Liver (tissue), 9 donors: ENCODE results near the gene GRID1. TPM values are rescaled to one million over a fixed set of nuclear protein-coding genes. Genes with fewer than 3 reads are reported as not detected.

Experiments used
- DNase-seq: peaks from one replicate; pipeline ENCODE4 v3.0.0-alpha.2; 2017; ENCODE audit warnings: low spot score
- H3K27ac ChIP-seq, 2 donors: one replicate each; pipeline ENCODE4 v1.7.0; 2013; ENCODE audit warnings: inconsistent platforms in 2 of 2, low read length in 2 of 2, control low read depth in 1 of 2, low read depth in 1 of 2, mild to moderate bottlenecking in 1 of 2
- H3K27me3 ChIP-seq, 4 donors: one replicate each; pipeline versions ENCODE4 v1.6.1 to v1.7.0; 2013; ENCODE audit warnings: low read length in 3 of 4, inconsistent platforms in 1 of 4, mild to moderate bottlenecking in 1 of 4, moderate library complexity in 1 of 4; ENCODE audit not compliant: control insufficient read depth in 4 of 4, insufficient read depth in 4 of 4
- H3K36me3 ChIP-seq, 4 donors: one replicate each; pipeline versions ENCODE4 v1.6.1 to v1.7.0; 2013; ENCODE audit warnings: low read length in 3 of 4, mild to moderate bottlenecking in 3 of 4, low read depth in 1 of 4, moderate library complexity in 1 of 4; ENCODE audit not compliant: control insufficient read depth in 4 of 4, insufficient read depth in 3 of 4
- H3K4me1 ChIP-seq, 4 donors: one replicate each; pipeline versions ENCODE4 v1.6.1 to v1.7.0; 2013; ENCODE audit warnings: low read length in 3 of 4, mild to moderate bottlenecking in 3 of 4, moderate library complexity in 1 of 4; ENCODE audit not compliant: control insufficient read depth in 4 of 4, insufficient read depth in 4 of 4
- H3K4me3 ChIP-seq, 3 donors: one replicate each; pipeline versions ENCODE4 v1.6.1 to v1.7.0; 2013; ENCODE audit warnings: low read length in 3 of 3, control low read depth in 1 of 3, low read depth in 1 of 3, mild to moderate bottlenecking in 1 of 3
- H3K9ac ChIP-seq, 2 donors: one replicate each; pipeline ENCODE4 v1.7.0; 2013; ENCODE audit warnings: low read length in 2 of 2, mild to moderate bottlenecking in 2 of 2, moderate library complexity in 2 of 2, control low read depth in 1 of 2, low read depth in 1 of 2
- H3K9me3 ChIP-seq, 4 donors: one replicate each; pipeline versions ENCODE4 v1.6.1 to v1.7.0; 2013; ENCODE audit warnings: low read length in 3 of 4; ENCODE audit not compliant: control insufficient read depth in 4 of 4
- EGR1 ChIP-seq, 2 donors: IDR thresholded peaks; 2 replicates each; pipeline ENCODE4 v1.6.1; 2016 to 2018; ENCODE audit warnings: antibody characterized with exemption in 2 of 2, low read depth in 2 of 2
- FOXA1 ChIP-seq: IDR thresholded peaks from 2 replicates; pipeline ENCODE4 v1.6.1; 2016; ENCODE audit warnings: antibody characterized with exemption
- FOXA2 ChIP-seq: IDR thresholded peaks from 2 replicates; pipeline ENCODE4 v1.6.1; 2016; ENCODE audit warnings: antibody characterized with exemption
- GABPA ChIP-seq, 2 donors: IDR thresholded peaks in 1 of 2; conservative IDR thresholded peaks in 1 of 2; 2 replicates each; pipeline ENCODE4 v1.6.1; 2016; ENCODE audit warnings: antibody characterized with exemption in 2 of 2, mild to moderate bottlenecking in 1 of 2, moderate library complexity in 1 of 2
- HNF4G ChIP-seq: IDR thresholded peaks from 2 replicates; pipeline ENCODE4 v1.6.1; 2016; ENCODE audit warnings: antibody characterized with exemption
- RAD21 ChIP-seq, 2 donors: IDR thresholded peaks; 2 replicates each; pipeline ENCODE4 v1.6.1; 2016; ENCODE audit warnings: antibody characterized with exemption in 2 of 2, mild to moderate bottlenecking in 2 of 2
- RXRA ChIP-seq, 2 donors: IDR thresholded peaks; 2 replicates each; pipeline ENCODE4 v1.6.1; 2017 to 2018; ENCODE audit warnings: antibody characterized with exemption in 2 of 2, mild to moderate bottlenecking in 1 of 2
- SP1 ChIP-seq: IDR thresholded peaks from 2 replicates; pipeline ENCODE4 v1.6.1; 2018; ENCODE audit warnings: antibody characterized with exemption, mild to moderate bottlenecking
- TAF1 ChIP-seq: conservative IDR thresholded peaks from 2 replicates; pipeline ENCODE4 v1.6.1; 2016; ENCODE audit warnings: antibody characterized with exemption, mild to moderate bottlenecking
- WGBS: extraction: QIAGEN DNeasy Blood & Tissue Kit; methylation state at CpG from one replicate; pipeline ENCODE4 v1.1.7; 2013; 5-methylcytosine and 5-hydroxymethylcytosine counted together
- polyA plus RNA-seq, 2 donors: library from polyadenylated mRNA; stranded (reverse) in 1 of 2; unstranded in 1 of 2; fragments of 200-250 nt in 1 of 2; fragments of >200 nt in 1 of 2; fragmentation: Nextera tagmentation in 1 of 2; extraction: Ambion mirVana in 1 of 2; gene quantifications; one replicate each; pipeline versions ENCODE4 v1.2.1 to v1.2.3, GENCODE V29; 2013 to 2015
- total RNA-seq, 2 donors: library from RNA; depleted of rRNA; stranded (reverse); fragments of >200 nt; gene quantifications; one replicate each; pipeline ENCODE4 v1.2.3, GENCODE V29; 2014
- TF ChIP-seq, protein P1 (sequence below): fragments of 150-350 bp; IDR thresholded peaks from 2 replicates; pipeline ENCODE4 v1.5.1; 2017; ENCODE audit warnings: improper control_type of control experiment, low read depth, low read length; ENCODE audit not compliant: missing input control
- TF ChIP-seq, protein P2 (sequence below): IDR thresholded peaks from 2 replicates; pipeline ENCODE4 v1.6.1; 2016; ENCODE audit warnings: antibody characterized with exemption, mild to moderate bottlenecking
- TF ChIP-seq, protein P3 (sequence below): IDR thresholded peaks from 2 replicates; pipeline ENCODE4 v1.6.1; 2016; ENCODE audit warnings: antibody characterized with exemption
- donor health status: healthy.
- donor health status: healthy.
- donor health status: healthy.
- donor health status: healthy.
- donor health status: healthy.

Gene GRID1
- total and polyA plus RNA-seq, 4 donors = 0.09 to 0.17 (median 0.14) TPM; not detected in 1

DNA sequence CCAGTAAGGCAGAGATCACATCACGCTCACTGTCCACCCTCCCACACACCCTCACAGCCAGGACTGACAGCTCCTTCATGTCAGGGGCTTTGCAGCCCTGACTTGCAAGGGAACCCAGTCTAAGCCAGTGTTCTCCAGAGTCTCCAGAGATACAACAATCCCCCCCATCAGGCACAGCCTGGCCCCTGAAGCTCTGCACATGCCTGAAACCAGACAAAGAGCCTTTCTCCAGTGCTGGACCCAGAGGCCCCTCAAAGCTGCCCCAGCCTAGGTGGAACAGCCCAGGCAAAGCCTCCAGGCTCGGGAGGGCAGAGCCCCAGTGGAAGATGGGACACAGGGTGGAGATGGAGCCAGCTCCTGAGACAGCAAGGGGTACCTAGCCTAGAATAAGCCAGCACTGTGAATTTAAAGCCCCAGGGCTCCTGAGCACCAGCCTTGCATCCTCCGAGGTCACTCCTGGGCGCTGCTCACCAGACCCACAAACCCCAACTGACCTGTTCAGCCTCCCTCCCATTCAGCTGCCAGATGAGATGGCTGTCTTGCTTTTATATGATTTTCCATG lies 50.2 kb downstream of the GRID1 start:
- H3K27ac ChIP-seq = no peak overlapping the region
- no peaks in the 10 kb centered on the region for H3K36me3 ChIP-seq
- TF ChIP-seq, protein P1, sequence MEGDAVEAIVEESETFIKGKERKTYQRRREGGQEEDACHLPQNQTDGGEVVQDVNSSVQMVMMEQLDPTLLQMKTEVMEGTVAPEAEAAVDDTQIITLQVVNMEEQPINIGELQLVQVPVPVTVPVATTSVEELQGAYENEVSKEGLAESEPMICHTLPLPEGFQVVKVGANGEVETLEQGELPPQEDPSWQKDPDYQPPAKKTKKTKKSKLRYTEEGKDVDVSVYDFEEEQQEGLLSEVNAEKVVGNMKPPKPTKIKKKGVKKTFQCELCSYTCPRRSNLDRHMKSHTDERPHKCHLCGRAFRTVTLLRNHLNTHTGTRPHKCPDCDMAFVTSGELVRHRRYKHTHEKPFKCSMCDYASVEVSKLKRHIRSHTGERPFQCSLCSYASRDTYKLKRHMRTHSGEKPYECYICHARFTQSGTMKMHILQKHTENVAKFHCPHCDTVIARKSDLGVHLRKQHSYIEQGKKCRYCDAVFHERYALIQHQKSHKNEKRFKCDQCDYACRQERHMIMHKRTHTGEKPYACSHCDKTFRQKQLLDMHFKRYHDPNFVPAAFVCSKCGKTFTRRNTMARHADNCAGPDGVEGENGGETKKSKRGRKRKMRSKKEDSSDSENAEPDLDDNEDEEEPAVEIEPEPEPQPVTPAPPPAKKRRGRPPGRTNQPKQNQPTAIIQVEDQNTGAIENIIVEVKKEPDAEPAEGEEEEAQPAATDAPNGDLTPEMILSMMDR = no peak
- TF ChIP-seq TAF1 (no peak), EGR1 (IDR thresholded peaks at IDR 0.05; ENCODE audit: low read depth in 2 of 2) (no peak)
- DNase-seq = no peak
- H3K4me1 ChIP-seq = no peaks in the 10 kb centered on the region
- no peaks in the 10 kb centered on the region for H3K9me3 ChIP-seq
- no peak overlapping the region for H3K4me3 ChIP-seq
- no peaks in the 10 kb centered on the region for H3K27me3 ChIP-seq
- H3K9ac ChIP-seq = no peak overlapping the region
- 59% methylated on average over 4 of the region's 4 CpGs for WGBS

DNA sequence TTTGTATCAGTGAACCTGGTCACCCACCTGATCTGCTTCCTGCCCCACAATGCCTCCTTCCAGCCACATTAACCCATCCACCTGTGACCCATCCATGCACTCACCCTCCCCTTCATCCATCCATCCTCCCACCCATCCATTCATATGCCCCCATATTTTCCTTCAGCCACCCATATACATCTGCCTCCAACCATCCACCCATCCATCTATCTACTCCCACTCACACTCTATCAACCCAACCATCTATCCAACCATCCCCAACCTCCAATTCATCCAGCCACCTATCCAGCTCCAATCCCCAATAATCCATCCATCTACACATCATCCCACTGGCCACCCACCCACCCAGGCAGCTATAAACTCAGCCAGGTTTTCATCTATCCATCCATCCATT lies 51.0 kb downstream of the GRID1 start:
- H3K4me1 ChIP-seq = no peaks in the 10 kb centered on the region
- no peak overlapping the region for H3K4me3 ChIP-seq
- no peak overlapping the region for H3K27ac ChIP-seq
- TF ChIP-seq, protein P2, sequence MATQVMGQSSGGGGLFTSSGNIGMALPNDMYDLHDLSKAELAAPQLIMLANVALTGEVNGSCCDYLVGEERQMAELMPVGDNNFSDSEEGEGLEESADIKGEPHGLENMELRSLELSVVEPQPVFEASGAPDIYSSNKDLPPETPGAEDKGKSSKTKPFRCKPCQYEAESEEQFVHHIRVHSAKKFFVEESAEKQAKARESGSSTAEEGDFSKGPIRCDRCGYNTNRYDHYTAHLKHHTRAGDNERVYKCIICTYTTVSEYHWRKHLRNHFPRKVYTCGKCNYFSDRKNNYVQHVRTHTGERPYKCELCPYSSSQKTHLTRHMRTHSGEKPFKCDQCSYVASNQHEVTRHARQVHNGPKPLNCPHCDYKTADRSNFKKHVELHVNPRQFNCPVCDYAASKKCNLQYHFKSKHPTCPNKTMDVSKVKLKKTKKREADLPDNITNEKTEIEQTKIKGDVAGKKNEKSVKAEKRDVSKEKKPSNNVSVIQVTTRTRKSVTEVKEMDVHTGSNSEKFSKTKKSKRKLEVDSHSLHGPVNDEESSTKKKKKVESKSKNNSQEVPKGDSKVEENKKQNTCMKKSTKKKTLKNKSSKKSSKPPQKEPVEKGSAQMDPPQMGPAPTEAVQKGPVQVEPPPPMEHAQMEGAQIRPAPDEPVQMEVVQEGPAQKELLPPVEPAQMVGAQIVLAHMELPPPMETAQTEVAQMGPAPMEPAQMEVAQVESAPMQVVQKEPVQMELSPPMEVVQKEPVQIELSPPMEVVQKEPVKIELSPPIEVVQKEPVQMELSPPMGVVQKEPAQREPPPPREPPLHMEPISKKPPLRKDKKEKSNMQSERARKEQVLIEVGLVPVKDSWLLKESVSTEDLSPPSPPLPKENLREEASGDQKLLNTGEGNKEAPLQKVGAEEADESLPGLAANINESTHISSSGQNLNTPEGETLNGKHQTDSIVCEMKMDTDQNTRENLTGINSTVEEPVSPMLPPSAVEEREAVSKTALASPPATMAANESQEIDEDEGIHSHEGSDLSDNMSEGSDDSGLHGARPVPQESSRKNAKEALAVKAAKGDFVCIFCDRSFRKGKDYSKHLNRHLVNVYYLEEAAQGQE = no peak
- TF ChIP-seq RAD21 (IDR thresholded peaks at IDR 0.05) = no peak
- TF ChIP-seq GABPA (IDR thresholded peaks at IDR 0.05 in 1 of 2, conservative IDR thresholded peaks at IDR 0.05 in 1 of 2) = no peak
- no peak for TF ChIP-seq SP1
- TF ChIP-seq FOXA1 = no peak
- no peak for TF ChIP-seq RXRA (IDR thresholded peaks at IDR 0.05)
- TF ChIP-seq FOXA2 = no peak
- TF ChIP-seq HNF4G = no peak
- no peak for TF ChIP-seq EGR1 (IDR thresholded peaks at IDR 0.05; ENCODE audit: low read depth in 2 of 2)
- TF ChIP-seq, protein P3, sequence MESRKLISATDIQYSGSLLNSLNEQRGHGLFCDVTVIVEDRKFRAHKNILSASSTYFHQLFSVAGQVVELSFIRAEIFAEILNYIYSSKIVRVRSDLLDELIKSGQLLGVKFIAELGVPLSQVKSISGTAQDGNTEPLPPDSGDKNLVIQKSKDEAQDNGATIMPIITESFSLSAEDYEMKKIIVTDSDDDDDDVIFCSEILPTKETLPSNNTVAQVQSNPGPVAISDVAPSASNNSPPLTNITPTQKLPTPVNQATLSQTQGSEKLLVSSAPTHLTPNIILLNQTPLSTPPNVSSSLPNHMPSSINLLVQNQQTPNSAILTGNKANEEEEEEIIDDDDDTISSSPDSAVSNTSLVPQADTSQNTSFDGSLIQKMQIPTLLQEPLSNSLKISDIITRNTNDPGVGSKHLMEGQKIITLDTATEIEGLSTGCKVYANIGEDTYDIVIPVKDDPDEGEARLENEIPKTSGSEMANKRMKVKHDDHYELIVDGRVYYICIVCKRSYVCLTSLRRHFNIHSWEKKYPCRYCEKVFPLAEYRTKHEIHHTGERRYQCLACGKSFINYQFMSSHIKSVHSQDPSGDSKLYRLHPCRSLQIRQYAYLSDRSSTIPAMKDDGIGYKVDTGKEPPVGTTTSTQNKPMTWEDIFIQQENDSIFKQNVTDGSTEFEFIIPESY = no peak
- no peaks in the 10 kb centered on the region for H3K9me3 ChIP-seq
- H3K27me3 ChIP-seq = no peaks in the 10 kb centered on the region
- no peaks in the 10 kb centered on the region for H3K36me3 ChIP-seq
- H3K9ac ChIP-seq = no peak overlapping the region
- DNase-seq = no peak
